ENCODE results near the gene CAMK2D.

The CAMK2D gene

DNA sequence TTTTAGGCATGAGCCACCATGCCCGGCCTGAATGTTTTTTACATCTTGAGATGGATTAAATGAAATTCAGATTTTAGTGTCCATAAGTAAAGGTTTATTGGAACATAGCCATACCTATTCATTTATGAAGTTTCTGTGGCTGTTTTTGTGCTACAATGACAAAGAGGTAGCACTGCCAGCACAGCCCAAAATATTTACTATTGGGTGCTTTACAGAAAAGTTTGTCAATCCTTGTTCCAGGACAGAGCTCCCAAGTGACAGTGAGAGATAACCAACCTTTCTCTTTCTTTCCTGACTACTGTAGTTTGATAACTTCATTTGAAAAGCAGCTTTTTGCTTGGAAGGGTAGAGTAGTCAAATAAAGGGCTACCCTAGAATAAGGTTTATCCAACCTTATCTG is 116.2 kb downstream of the CAMK2D start:
- peak overlapping the region; percentile 62 for H3K27ac ChIP-seq (ENCODE audit: low read length)
- H3K4me1 ChIP-seq (ENCODE audit: insufficient read depth, low read length) = peaks cover 31% of the 10 kb centered on the region
- no peaks in the 10 kb centered on the region for H3K36me3 ChIP-seq (ENCODE audit: insufficient read depth, low read depth, low read length)
- H3K27me3 ChIP-seq (ENCODE audit: insufficient read depth, low read length) = no peaks in the 10 kb centered on the region
- peak overlapping the region; percentile 36; the same call in 1 of the 2 replicates for H3K9ac ChIP-seq (ENCODE audit: low read depth, low read length)
- 0 out of 2 replicates have a peak overlapping the region, but pooled peaks have one; percentile 6 for H3K4me3 ChIP-seq (ENCODE audit: low read length)
- no peaks in the 10 kb centered on the region for H3K9me3 ChIP-seq (ENCODE audit: insufficient read depth, low read depth, low read length)

DNA sequence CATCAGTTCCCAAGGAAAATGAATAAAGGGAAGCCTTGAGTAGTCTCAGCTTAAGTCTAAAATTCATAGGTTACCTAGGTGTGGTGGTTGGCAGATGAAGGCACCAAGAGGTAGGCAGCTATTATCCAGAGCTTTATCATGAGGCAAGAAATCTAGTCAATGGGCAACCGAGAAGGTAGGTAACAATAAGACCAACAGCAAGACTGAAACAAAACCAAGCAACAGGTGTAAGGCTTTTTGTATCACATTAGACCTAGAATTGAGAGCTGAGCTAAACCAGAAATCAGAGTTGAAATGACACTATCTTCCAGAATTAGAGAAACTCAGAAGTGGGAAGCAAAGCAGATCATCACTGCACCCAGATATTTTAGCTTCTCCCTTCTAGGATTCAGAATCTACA is 117.1 kb downstream of the CAMK2D start:
- H3K36me3 ChIP-seq (ENCODE audit: insufficient read depth, low read depth, low read length) = no peaks in the 10 kb centered on the region
- no peak overlapping the region for H3K27ac ChIP-seq (ENCODE audit: low read length)

DNA sequence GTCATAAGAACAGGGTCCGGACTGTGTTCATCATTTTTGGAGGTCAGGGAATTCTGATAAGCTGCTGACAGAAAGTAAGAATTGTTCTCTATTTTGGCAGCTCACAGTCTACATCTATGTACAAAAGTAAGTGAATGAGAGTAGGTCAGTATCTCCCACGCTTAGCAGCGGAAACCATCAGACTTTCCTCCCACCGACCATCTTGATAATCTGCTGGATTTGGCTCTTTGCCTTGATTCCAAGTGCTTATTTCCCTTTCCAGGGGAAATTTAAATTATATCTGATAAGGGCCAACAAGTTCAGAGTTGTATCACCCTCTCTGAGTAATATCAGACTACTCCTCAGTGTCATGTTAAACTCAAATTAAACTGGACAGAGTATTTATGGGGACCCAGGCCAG is 118.0 kb downstream of the CAMK2D start:
- Histone ChIP-seq H3K4me3 (ENCODE audit: low read length) (no peak overlapping the region), H3K27me3 (ENCODE audit: insufficient read depth, low read length) (no peaks in the 10 kb centered on the region), H3K4me1 (ENCODE audit: insufficient read depth, low read length) (peaks cover 35% of the 10 kb centered on the region), H3K9me3 (ENCODE audit: insufficient read depth, low read depth, low read length) (no peaks in the 10 kb centered on the region), H3K27ac (ENCODE audit: low read length) (no peak overlapping the region), H3K36me3 (ENCODE audit: insufficient read depth, low read depth, low read length) (no peaks in the 10 kb centered on the region), H3K9ac (ENCODE audit: low read depth, low read length) (no peak overlapping the region)

More for the DNA sequence above, 117.1 kb downstream of the CAMK2D start:
- H3K9ac ChIP-seq (ENCODE audit: low read depth, low read length) = no peak overlapping the region
- H3K9me3 ChIP-seq (ENCODE audit: insufficient read depth, low read depth, low read length) = no peaks in the 10 kb centered on the region
- no peaks in the 10 kb centered on the region for H3K27me3 ChIP-seq (ENCODE audit: insufficient read depth, low read length)
- H3K4me3 ChIP-seq (ENCODE audit: low read length) = no peak overlapping the region
- H3K4me1 ChIP-seq (ENCODE audit: insufficient read depth, low read length) = peaks cover 35% of the 10 kb centered on the region

DNA sequence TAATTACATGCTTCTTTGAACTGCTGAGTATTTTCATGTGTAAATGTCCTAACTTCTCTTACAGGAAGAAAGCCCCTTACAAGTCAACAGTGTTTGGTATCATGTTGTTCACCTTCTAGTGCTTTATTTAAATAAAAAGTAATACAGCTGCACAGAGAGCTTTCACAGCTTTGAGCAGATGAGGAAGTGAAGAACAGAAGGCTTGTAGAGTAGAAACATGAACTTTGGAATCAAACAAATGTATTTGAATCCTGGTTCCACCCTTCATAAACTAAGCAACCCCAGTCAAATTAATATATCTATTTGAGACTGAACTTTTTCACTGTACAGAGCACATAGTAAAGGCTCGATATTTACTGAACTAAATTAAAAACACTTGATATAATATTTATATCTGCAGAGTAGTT is 120.5 kb downstream of the CAMK2D start:
- no peaks in the 10 kb centered on the region for H3K27me3 ChIP-seq (ENCODE audit: insufficient read depth, low read length)
- H3K4me1 ChIP-seq (ENCODE audit: insufficient read depth, low read length) = peaks cover 23% of the 10 kb centered on the region
- H3K27ac ChIP-seq (ENCODE audit: low read length) = no peak overlapping the region
- H3K9me3 ChIP-seq (ENCODE audit: insufficient read depth, low read depth, low read length) = no peaks in the 10 kb centered on the region
- H3K36me3 ChIP-seq (ENCODE audit: insufficient read depth, low read depth, low read length) = no peaks in the 10 kb centered on the region
- H3K9ac ChIP-seq (ENCODE audit: low read depth, low read length) = no peak overlapping the region
- no peak overlapping the region for H3K4me3 ChIP-seq (ENCODE audit: low read length)

DNA sequence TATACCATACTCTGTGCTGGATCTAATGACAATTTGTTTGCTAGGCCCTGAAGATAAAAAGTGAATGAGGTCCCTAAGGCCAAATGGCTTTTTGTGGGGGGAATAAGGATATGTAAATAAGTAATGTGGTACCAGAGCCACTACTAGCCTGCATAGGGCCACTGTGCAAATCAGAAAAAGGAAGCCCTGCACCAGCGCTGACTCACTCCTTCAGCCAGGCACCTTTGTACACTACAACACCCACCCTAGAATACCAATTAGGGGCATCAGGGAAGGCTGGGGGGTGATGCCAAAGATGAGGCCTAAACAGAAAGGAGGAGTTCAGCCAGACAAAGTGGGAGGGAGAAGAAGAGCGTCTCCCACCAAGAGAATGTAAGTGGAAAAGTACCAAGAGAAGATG is 122.2 kb downstream of the CAMK2D start:
- no peak overlapping the region for H3K4me3 ChIP-seq (ENCODE audit: low read length)
- no peak overlapping the region for H3K27ac ChIP-seq (ENCODE audit: low read length)
- no peaks in the 10 kb centered on the region for H3K36me3 ChIP-seq (ENCODE audit: insufficient read depth, low read depth, low read length)
- no peak overlapping the region for H3K9ac ChIP-seq (ENCODE audit: low read depth, low read length)
- peaks cover 14% of the 10 kb centered on the region; the same call in 1 of the 2 replicates for H3K4me1 ChIP-seq (ENCODE audit: insufficient read depth, low read length)
- H3K27me3 ChIP-seq (ENCODE audit: insufficient read depth, low read length) = no peaks in the 10 kb centered on the region
- H3K9me3 ChIP-seq (ENCODE audit: insufficient read depth, low read depth, low read length) = no peaks in the 10 kb centered on the region

DNA sequence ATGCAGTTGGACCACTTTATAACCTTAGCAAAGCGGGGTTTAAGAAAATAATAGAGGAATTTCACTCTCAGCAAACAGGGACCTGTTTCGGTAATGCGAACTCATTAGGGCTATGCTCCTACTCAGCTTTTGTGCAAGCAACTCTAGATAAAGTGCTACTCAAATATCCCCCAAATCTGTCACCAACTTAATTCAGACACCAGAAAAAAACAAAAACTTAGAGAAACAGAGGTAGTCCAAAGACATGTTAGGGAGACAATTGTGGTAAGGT is 123.0 kb downstream of the CAMK2D start:
- H3K4me1 ChIP-seq (ENCODE audit: insufficient read depth, low read length) = peaks cover 14% of the 10 kb centered on the region; the same call in 1 of the 2 replicates

DNA sequence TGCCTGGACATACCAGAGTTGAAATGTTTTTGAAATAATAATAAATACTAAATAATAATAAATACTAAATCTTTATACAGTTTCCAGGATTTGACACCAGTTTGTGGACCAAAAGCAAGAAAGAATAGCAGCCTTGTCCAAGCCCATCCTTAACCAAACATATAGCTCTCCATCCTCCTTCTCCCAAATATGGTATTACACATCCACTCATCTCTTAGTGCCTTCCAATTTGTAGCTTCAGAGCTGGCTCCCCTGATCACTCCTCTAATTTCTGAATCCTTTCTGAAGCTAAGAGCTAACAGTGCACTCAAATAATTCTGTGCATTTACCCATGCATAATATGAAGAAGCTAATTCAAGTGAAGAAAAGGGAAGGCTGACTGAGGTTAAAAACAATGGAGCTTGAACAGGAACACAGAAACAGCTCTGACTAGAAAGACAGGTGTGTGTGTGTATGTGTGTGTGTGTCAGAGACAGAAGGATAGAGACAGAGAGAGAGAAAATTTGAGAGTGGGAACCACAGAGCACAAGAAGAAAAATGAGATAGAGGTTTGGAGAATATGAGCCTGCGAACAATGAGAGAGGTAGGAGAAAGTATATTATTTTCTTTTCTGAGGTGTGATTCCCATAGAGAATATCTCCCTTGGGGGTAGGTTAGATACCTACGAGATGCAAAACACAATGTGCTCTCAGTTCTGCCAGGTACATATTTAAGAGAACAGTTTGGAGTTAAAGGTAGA is 123.5 kb downstream of the CAMK2D start:
- Histone ChIP-seq H3K27ac (ENCODE audit: low read length) (no peak overlapping the region), H3K4me1 (ENCODE audit: insufficient read depth, low read length) (peaks cover 14% of the 10 kb centered on the region; the same call in 1 of the 2 replicates), H3K4me3 (ENCODE audit: low read length) (no peak overlapping the region), H3K36me3 (ENCODE audit: insufficient read depth, low read depth, low read length) (no peaks in the 10 kb centered on the region), H3K9ac (ENCODE audit: low read depth, low read length) (no peak overlapping the region), H3K27me3 (ENCODE audit: insufficient read depth, low read length) (no peaks in the 10 kb centered on the region), H3K9me3 (ENCODE audit: insufficient read depth, low read depth, low read length) (no peaks in the 10 kb centered on the region)

More for the DNA sequence above, 123.0 kb downstream of the CAMK2D start:
- H3K36me3 ChIP-seq (ENCODE audit: insufficient read depth, low read depth, low read length) = no peaks in the 10 kb centered on the region
- H3K27ac ChIP-seq (ENCODE audit: low read length) = no peak overlapping the region
- no peak overlapping the region for H3K9ac ChIP-seq (ENCODE audit: low read depth, low read length)
- no peak overlapping the region for H3K4me3 ChIP-seq (ENCODE audit: low read length)
- no peaks in the 10 kb centered on the region for H3K9me3 ChIP-seq (ENCODE audit: insufficient read depth, low read depth, low read length)
- no peaks in the 10 kb centered on the region for H3K27me3 ChIP-seq (ENCODE audit: insufficient read depth, low read length)

DNA sequence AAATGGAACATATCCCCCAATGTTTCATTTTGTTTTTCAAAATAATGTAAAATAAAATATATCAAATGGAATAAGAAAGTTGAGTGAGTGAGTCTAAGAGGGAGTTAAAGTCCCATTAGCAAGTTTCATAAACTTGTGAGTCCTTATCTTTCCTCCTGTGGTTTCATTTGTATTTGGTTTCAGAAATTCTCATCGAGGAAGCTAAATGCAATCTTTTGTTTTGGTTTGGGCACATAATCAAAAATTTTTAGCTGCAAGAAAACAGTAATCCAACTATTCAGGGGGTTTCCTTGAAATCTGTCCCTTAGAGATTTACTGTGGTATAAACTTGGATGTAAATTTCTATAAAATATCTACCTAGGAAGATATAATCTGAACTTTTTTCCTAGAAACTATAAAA is 124.2 kb downstream of the CAMK2D start:
- no peak overlapping the region for H3K4me3 ChIP-seq (ENCODE audit: low read length)
- H3K27me3 ChIP-seq (ENCODE audit: insufficient read depth, low read length) = no peaks in the 10 kb centered on the region
- no peaks in the 10 kb centered on the region for H3K36me3 ChIP-seq (ENCODE audit: insufficient read depth, low read depth, low read length)
- no peaks in the 10 kb centered on the region for H3K9me3 ChIP-seq (ENCODE audit: insufficient read depth, low read depth, low read length)
- H3K9ac ChIP-seq (ENCODE audit: low read depth, low read length) = no peak overlapping the region
- no peak overlapping the region for H3K27ac ChIP-seq (ENCODE audit: low read length)
- H3K4me1 ChIP-seq (ENCODE audit: insufficient read depth, low read length) = peaks cover 14% of the 10 kb centered on the region; the same call in 1 of the 2 replicates

DNA sequence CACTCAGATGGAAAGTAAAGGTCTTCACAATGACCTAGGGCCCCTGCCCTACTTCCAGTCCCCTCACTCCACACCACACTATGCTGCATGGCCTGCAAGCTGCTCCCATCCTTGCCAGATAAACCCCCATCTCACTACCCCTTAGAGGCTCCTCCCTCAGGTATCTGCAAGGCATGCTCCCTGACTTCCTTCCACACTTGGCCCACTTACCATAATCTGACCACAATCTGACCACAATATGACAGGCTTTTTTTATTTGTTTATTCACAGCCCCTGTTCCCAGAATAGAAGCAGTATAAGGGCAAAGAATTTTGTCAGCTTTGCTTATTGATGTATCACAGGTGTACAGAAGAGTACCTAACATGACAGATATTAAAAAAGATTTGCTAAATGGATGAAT is 124.7 kb downstream of the CAMK2D start:
- Histone ChIP-seq H3K36me3 (ENCODE audit: insufficient read depth, low read depth, low read length) (no peaks in the 10 kb centered on the region), H3K27ac (ENCODE audit: low read length) (no peak overlapping the region), H3K27me3 (ENCODE audit: insufficient read depth, low read length) (no peaks in the 10 kb centered on the region), H3K4me1 (ENCODE audit: insufficient read depth, low read length) (peaks cover 14% of the 10 kb centered on the region; the same call in 1 of the 2 replicates), H3K4me3 (ENCODE audit: low read length) (no peak overlapping the region), H3K9me3 (ENCODE audit: insufficient read depth, low read depth, low read length) (no peaks in the 10 kb centered on the region), H3K9ac (ENCODE audit: low read depth, low read length) (no peak overlapping the region)

DNA sequence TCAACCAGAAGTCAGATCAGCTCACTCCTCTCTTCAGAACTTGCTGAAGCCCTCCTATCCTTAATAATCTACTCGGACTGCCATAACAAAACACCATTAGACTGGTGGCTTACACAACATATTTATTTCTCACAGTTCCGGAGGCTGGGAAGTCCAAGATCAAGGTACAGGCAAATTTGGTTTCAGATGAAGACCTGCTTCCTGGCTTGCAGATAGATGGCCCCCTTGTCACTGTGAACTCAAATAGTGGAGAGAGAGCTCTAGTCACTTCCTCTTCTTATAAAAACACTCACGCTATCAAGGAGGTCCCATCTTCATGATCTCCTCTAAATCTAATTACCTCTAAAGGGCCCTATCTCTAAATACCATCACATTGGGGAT is 125.1 kb downstream of the CAMK2D start:
- Histone ChIP-seq H3K4me1 (ENCODE audit: insufficient read depth, low read length) (peaks cover 14% of the 10 kb centered on the region; the same call in 1 of the 2 replicates), H3K27me3 (ENCODE audit: insufficient read depth, low read length) (no peaks in the 10 kb centered on the region), H3K27ac (ENCODE audit: low read length) (no peak overlapping the region), H3K9ac (ENCODE audit: low read depth, low read length) (no peak overlapping the region), H3K4me3 (ENCODE audit: low read length) (no peak overlapping the region), H3K36me3 (ENCODE audit: insufficient read depth, low read depth, low read length) (no peaks in the 10 kb centered on the region), H3K9me3 (ENCODE audit: insufficient read depth, low read depth, low read length) (no peaks in the 10 kb centered on the region)

DNA sequence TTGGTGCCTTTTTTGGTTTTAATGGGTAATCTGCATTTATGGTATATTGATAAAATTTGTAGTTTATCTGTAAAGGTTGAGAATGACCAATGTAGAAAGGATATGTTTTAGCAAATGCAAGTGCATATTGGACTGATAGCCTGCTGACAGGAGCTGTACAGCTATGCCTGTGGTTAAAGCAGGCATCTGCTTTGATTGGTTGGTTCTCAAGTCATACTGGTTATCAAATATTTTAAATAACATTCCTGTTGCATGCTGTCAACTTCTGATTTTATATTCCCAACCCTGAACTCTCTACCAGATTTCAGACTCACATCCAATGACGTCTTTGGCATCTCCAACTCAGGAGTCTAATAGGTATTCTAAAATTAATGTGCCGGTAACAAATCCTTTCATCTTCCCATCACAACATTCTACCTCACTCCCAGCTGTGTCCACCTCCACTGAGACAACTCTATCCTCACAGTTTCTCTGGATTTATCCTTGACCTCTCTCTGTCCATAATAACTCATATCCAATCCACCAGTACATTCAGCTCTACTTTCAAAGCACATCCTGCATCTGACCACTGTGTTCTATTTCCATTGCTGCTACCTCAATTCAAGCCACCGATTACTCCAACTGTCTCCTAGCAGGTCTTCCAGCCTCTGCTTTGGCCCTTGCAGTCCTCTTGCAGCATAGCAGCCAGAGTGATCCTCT is 125.7 kb downstream of the CAMK2D start:
- no peak overlapping the region for H3K9ac ChIP-seq (ENCODE audit: low read depth, low read length)
- H3K9me3 ChIP-seq (ENCODE audit: insufficient read depth, low read depth, low read length) = no peaks in the 10 kb centered on the region
- H3K4me1 ChIP-seq (ENCODE audit: insufficient read depth, low read length) = peaks cover 11% of the 10 kb centered on the region; the same call in 1 of the 2 replicates
- no peak overlapping the region for H3K27ac ChIP-seq (ENCODE audit: low read length)
- no peaks in the 10 kb centered on the region for H3K36me3 ChIP-seq (ENCODE audit: insufficient read depth, low read depth, low read length)
- H3K27me3 ChIP-seq (ENCODE audit: insufficient read depth, low read length) = no peaks in the 10 kb centered on the region
- H3K4me3 ChIP-seq (ENCODE audit: low read length) = no peak overlapping the region

Measured in iPS-20b (cell line).